ENCODE data around the gene CAMK1D. TPM values are rescaled to one million over a fixed set of nuclear protein-coding genes. Genes with fewer than 3 reads are reported as not detected.
A peak's percentile ranks its signal among the peaks of the same experiment; 100 is the strongest.

The CAMK1D gene
- total and polyA plus RNA-seq, 4 donors: 1.9 to 19.0 (median 7.6) TPM

GRCh38 chr10:12484941-12485805 is 135.8 kb downstream of the CAMK1D start:
- ATAC-seq (ENCODE audit: low FRiP score) (peak; percentile 83), DNase-seq (peak; percentile 76 to 84)
- Histone ChIP-seq H3K27ac (ENCODE audit: low read depth in 1 of 2, low read length in 2 of 2) (peak overlapping the region; percentile 46 to 76), H3K36me3 (ENCODE audit: control insufficient read depth in 1 of 2, insufficient read depth in 2 of 2, low read length in 1 of 2) (no peaks in the 10 kb centered on the region), H3K9me3 (ENCODE audit: control insufficient read depth, low read length) (no peaks in the 10 kb centered on the region), H3K27me3 (ENCODE audit: control insufficient read depth in 1 of 2, insufficient read depth in 2 of 2, low read length in 1 of 2) (no peaks in the 10 kb centered on the region), H3K4me3 (ENCODE audit: low read length in 2 of 2) (no peak overlapping the region), H3K4me1 (ENCODE audit: control insufficient read depth in 1 of 2, insufficient read depth in 2 of 2, low read length in 2 of 2) (peaks cover 0 to 2% of the 10 kb centered on the region in 2 donors)
- intact Hi-C loops (cut with DNase I): loop anchor here in 1 of 2 donors (5.0 to 10.0 kb wide), 2 partner anchors 93 to 220 kb away; no protein-coding TSS in a partner anchor
- WGBS, 2 donors: 6 to 13% methylated on average over 26 of the region's 26 CpGs

DNA sequence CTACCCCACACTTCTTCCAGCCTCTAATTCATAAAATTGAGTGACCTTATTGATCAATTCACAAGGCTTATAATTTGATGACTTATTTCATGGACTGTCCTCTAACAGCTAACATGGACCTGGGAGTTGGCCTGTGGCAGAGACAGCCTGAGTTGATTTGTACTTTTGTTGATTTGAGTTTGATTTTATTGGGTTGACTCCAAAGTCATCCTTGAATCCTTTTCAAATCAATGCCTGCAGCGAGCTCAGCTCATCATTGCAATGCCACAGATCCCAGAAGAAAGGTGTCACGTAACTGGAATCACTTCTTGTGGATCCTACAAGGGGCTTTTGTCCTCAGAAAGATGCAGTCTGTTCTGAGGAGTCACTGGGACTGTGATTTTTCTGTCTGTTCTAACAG is 138.0 kb downstream of the CAMK1D start:
- Histone ChIP-seq H3K27ac (ENCODE audit: low read depth in 1 of 2, low read length in 2 of 2) (no peak overlapping the region), H3K36me3 (ENCODE audit: control insufficient read depth in 1 of 2, insufficient read depth in 2 of 2, low read length in 1 of 2) (no peaks in the 10 kb centered on the region), H3K27me3 (ENCODE audit: control insufficient read depth in 1 of 2, insufficient read depth in 2 of 2, low read length in 1 of 2) (no peaks in the 10 kb centered on the region), H3K9me3 (ENCODE audit: control insufficient read depth, low read length) (no peaks in the 10 kb centered on the region), H3K4me3 (ENCODE audit: low read length in 2 of 2) (no peak overlapping the region), H3K4me1 (ENCODE audit: control insufficient read depth in 1 of 2, insufficient read depth in 2 of 2, low read length in 2 of 2) (peaks cover 0 to 2% of the 10 kb centered on the region in 2 donors)
- intact Hi-C loops (cut with DNase I): loop anchor here in 1 of 2 donors (5.0 to 10.0 kb wide), 2 partner anchors 95 to 217 kb away; no protein-coding TSS in a partner anchor
- ATAC-seq (ENCODE audit: low FRiP score) (no peak), DNase-seq (peak in 1 of 2 donors; percentile 1)
- 75 to 77% methylated on average over 2 of the region's 2 CpGs for WGBS, 2 donors

- ATAC-seq (ENCODE audit: low FRiP score) (no peak), DNase-seq (peak in 1 of 2 donors; percentile 66)
- Histone ChIP-seq H3K27ac (ENCODE audit: low read depth in 1 of 2, low read length in 2 of 2) (no peak overlapping the region), H3K9me3 (ENCODE audit: control insufficient read depth, low read length) (no peaks in the 10 kb centered on the region), H3K27me3 (ENCODE audit: control insufficient read depth in 1 of 2, insufficient read depth in 2 of 2, low read length in 1 of 2) (no peaks in the 10 kb centered on the region), H3K4me1 (ENCODE audit: control insufficient read depth in 1 of 2, insufficient read depth in 2 of 2, low read length in 2 of 2) (peaks cover 0 to 2% of the 10 kb centered on the region in 2 donors), H3K36me3 (ENCODE audit: control insufficient read depth in 1 of 2, insufficient read depth in 2 of 2, low read length in 1 of 2) (no peaks in the 10 kb centered on the region), H3K4me3 (ENCODE audit: low read length in 2 of 2) (no peak overlapping the region)
- intact Hi-C loops (cut with DNase I): loop anchor here in 1 of 2 donors (5.0 to 10.0 kb wide), 2 partner anchors 96 to 216 kb away; no protein-coding TSS in a partner anchor
- 94 to 98% methylated on average over 16 of the region's 16 CpGs for WGBS, 2 donors
These were observed 139.3 kb downstream of the CAMK1D start for GRCh38 chr10:12488626-12489025.

GRCh38 chr10:12489357-12489756 is 140.0 kb downstream of the CAMK1D start:
- intact Hi-C loops (cut with DNase I): loop anchor here in 1 of 2 donors (5.0 to 10.0 kb wide), 2 partner anchors 97 to 215 kb away; no protein-coding TSS in a partner anchor
- Histone ChIP-seq H3K27ac (ENCODE audit: low read depth in 1 of 2, low read length in 2 of 2) (no peak overlapping the region), H3K4me3 (ENCODE audit: low read length in 2 of 2) (no peak overlapping the region), H3K4me1 (ENCODE audit: control insufficient read depth in 1 of 2, insufficient read depth in 2 of 2, low read length in 2 of 2) (peaks cover 0 to 2% of the 10 kb centered on the region in 2 donors), H3K27me3 (ENCODE audit: control insufficient read depth in 1 of 2, insufficient read depth in 2 of 2, low read length in 1 of 2) (no peaks in the 10 kb centered on the region), H3K9me3 (ENCODE audit: control insufficient read depth, low read length) (no peaks in the 10 kb centered on the region), H3K36me3 (ENCODE audit: control insufficient read depth in 1 of 2, insufficient read depth in 2 of 2, low read length in 1 of 2) (no peaks in the 10 kb centered on the region)
- DNase-seq: peak in 1 of 2 donors; percentile 3
- WGBS, 2 donors: 86 to 87% methylated on average over 8 of the region's 8 CpGs
- no peak for ATAC-seq (ENCODE audit: low FRiP score)

DNA sequence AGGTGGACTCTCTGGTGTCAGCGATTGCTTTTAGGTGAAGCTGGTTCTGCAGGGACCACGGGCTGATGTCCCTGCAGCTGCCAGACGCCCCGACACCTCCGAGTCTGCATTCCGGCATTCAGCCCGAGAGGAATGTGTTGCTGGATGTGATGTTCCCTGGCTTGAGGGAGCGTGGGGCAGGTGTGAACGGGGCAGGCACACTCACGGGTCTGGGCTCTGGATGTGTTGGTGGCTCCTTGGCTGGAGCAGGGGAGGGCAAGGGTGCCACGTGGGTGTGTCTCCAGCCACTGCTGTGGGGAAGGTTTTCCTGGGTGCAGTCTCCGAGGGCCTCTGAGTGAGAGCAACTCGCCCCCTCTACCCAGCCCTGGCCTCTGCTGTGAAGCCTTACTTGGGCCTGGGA is 140.5 kb downstream of the CAMK1D start:
- WGBS, 2 donors: 79 to 85% methylated on average over 13 of the region's 13 CpGs
- no peak overlapping the region for H3K27ac ChIP-seq (ENCODE audit: low read depth in 1 of 2, low read length in 2 of 2)
- H3K27me3 ChIP-seq (ENCODE audit: control insufficient read depth in 1 of 2, insufficient read depth in 2 of 2, low read length in 1 of 2): no peaks in the 10 kb centered on the region
- intact Hi-C loops (cut with DNase I): loop anchor here in 1 of 2 donors (5.0 to 10.0 kb wide), 2 partner anchors 98 to 215 kb away; no protein-coding TSS in a partner anchor
- no peaks in the 10 kb centered on the region for H3K9me3 ChIP-seq (ENCODE audit: control insufficient read depth, low read length)
- DNase-seq: peak in 1 of 2 donors; percentile 49
- H3K4me3 ChIP-seq (ENCODE audit: low read length in 2 of 2): no peak overlapping the region
- H3K4me1 ChIP-seq (ENCODE audit: control insufficient read depth in 1 of 2, insufficient read depth in 2 of 2, low read length in 2 of 2): peaks cover 0 to 2% of the 10 kb centered on the region in 2 donors
- no peaks in the 10 kb centered on the region for H3K36me3 ChIP-seq (ENCODE audit: control insufficient read depth in 1 of 2, insufficient read depth in 2 of 2, low read length in 1 of 2)
- ATAC-seq (ENCODE audit: low FRiP score): no peak

GRCh38 chr10:12490963-12491362 is 141.6 kb downstream of the CAMK1D start:
- H3K27ac ChIP-seq (ENCODE audit: low read depth in 1 of 2, low read length in 2 of 2): no peak overlapping the region
- no peaks in the 10 kb centered on the region for H3K36me3 ChIP-seq (ENCODE audit: control insufficient read depth in 1 of 2, insufficient read depth in 2 of 2, low read length in 1 of 2)
- no peak for ATAC-seq (ENCODE audit: low FRiP score)
- 92 to 93% methylated on average over 1 of the region's 1 CpG for WGBS, 2 donors
- no peaks in the 10 kb centered on the region for H3K27me3 ChIP-seq (ENCODE audit: control insufficient read depth in 1 of 2, insufficient read depth in 2 of 2, low read length in 1 of 2)
- H3K4me3 ChIP-seq (ENCODE audit: low read length in 2 of 2): no peak overlapping the region
- no peaks in the 10 kb centered on the region for H3K4me1 ChIP-seq (ENCODE audit: control insufficient read depth in 1 of 2, insufficient read depth in 2 of 2, low read length in 2 of 2)
- intact Hi-C loops (cut with DNase I): no loop called here
- H3K9me3 ChIP-seq (ENCODE audit: control insufficient read depth, low read length): no peaks in the 10 kb centered on the region
- peak in 1 of 2 donors; percentile 1 for DNase-seq

- H3K27me3 ChIP-seq (ENCODE audit: control insufficient read depth in 1 of 2, insufficient read depth in 2 of 2, low read length in 1 of 2): no peaks in the 10 kb centered on the region
- no peak overlapping the region for H3K4me3 ChIP-seq (ENCODE audit: low read length in 2 of 2)
- no peaks in the 10 kb centered on the region for H3K4me1 ChIP-seq (ENCODE audit: control insufficient read depth in 1 of 2, insufficient read depth in 2 of 2, low read length in 2 of 2)
- no peak overlapping the region for H3K27ac ChIP-seq (ENCODE audit: low read depth in 1 of 2, low read length in 2 of 2)
- DNase-seq (peak in 1 of 2 donors; percentile 35), ATAC-seq (ENCODE audit: low FRiP score) (no peak)
- intact Hi-C loops (cut with DNase I): no loop called here
- WGBS, 2 donors: 87 to 93% methylated on average over 10 of the region's 10 CpGs
- H3K36me3 ChIP-seq (ENCODE audit: control insufficient read depth in 1 of 2, insufficient read depth in 2 of 2, low read length in 1 of 2): no peaks in the 10 kb centered on the region
- H3K9me3 ChIP-seq (ENCODE audit: control insufficient read depth, low read length): peaks cover 1% of the 10 kb centered on the region
These were observed 142.1 kb downstream of the CAMK1D start for GRCh38 chr10:12491491-12491890.

DNA sequence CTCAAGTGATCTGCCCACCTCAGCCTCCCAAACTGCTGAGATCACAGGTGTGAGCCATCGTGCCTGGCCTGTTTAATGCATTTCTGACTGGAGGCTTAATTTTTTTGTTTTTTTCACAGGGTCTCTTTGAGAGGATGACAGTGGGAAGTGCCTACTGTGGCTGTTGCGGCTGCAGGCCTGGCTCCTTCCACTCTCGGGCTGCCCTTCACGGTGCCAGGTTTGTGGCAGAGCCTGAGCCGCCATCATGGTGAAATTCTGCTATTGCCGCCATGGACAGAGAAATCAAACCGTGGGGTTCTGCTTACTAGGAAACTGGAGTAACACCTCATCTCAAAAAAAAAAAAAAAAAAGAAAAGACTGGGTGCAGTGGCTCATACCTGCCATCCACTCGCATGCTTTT is 142.7 kb downstream of the CAMK1D start:
- no peaks in the 10 kb centered on the region for H3K27me3 ChIP-seq (ENCODE audit: control insufficient read depth in 1 of 2, insufficient read depth in 2 of 2, low read length in 1 of 2)

More for the DNA sequence above, 142.7 kb downstream of the CAMK1D start:
- H3K4me3 ChIP-seq (ENCODE audit: low read length in 2 of 2): no peak overlapping the region
- no peak overlapping the region for H3K27ac ChIP-seq (ENCODE audit: low read depth in 1 of 2, low read length in 2 of 2)
- WGBS, 2 donors: 95 to 97% methylated on average over 8 of the region's 8 CpGs
- H3K4me1 ChIP-seq (ENCODE audit: control insufficient read depth in 1 of 2, insufficient read depth in 2 of 2, low read length in 2 of 2): no peaks in the 10 kb centered on the region
- H3K9me3 ChIP-seq (ENCODE audit: control insufficient read depth, low read length): peaks cover 1% of the 10 kb centered on the region
- no peak for ATAC-seq (ENCODE audit: low FRiP score)
- no peaks in the 10 kb centered on the region for H3K36me3 ChIP-seq (ENCODE audit: control insufficient read depth in 1 of 2, insufficient read depth in 2 of 2, low read length in 1 of 2)
- peak in 1 of 2 donors; percentile 15 for DNase-seq
- intact Hi-C loops (cut with DNase I): no loop called here

Data from aorta (tissue), 5 donors.